Stimulated activated naive B cell treated with anti-CD40 and anti-IgM and Interleukin-4, amounts not matched to agents 10 μg/mL and 1 μg/mL and 100 μg/mL, for 72 hours (primary cell): Measurements from ENCODE around the gene CASKIN1.

Experiments
- ATAC-seq, 2 donors: fragments of 150-1000 bp; cut with Tn5 transposase; replicated peaks; 2 replicates each; pipeline ENCODE4 v1.10.0; 2021; ENCODE audit warnings: moderate library complexity in 1 of 2
- DNase-seq: peaks from one replicate; pipeline ENCODE4 v3.0.0; 2021
- H3K27ac Mint-ChIP-seq: one replicate; pipeline ENCODE4 v1.8.0; 2022; ENCODE audit warnings: mild to moderate bottlenecking, mixed read lengths
- H3K27me3 Mint-ChIP-seq, 2 donors: one replicate each; pipeline ENCODE4 v1.8.0; 2022; ENCODE audit warnings: mixed read lengths in 2 of 2
- H3K36me3 Mint-ChIP-seq, 2 donors: one replicate each; pipeline ENCODE4 v1.8.0; 2022; ENCODE audit warnings: mixed read lengths in 2 of 2, mild to moderate bottlenecking in 1 of 2
- H3K4me1 Mint-ChIP-seq, 2 donors: one replicate each; pipeline ENCODE4 v1.8.0; 2022; ENCODE audit warnings: mixed read lengths in 2 of 2, mild to moderate bottlenecking in 1 of 2
- H3K4me3 Mint-ChIP-seq, 2 donors: one replicate each; pipeline ENCODE4 v1.8.0; 2022; ENCODE audit warnings: mild to moderate bottlenecking in 2 of 2, mixed read lengths in 2 of 2, moderate library complexity in 1 of 2
- H3K9me3 Mint-ChIP-seq, 2 donors: one replicate each; pipeline ENCODE4 v1.8.0; 2022; ENCODE audit warnings: mixed read lengths in 2 of 2, mild to moderate bottlenecking in 1 of 2

The CASKIN1 gene

GRCh38 chr16:2226245-2226793, 29.9 kb upstream of the CASKIN1 start:
- H3K27ac Mint-ChIP-seq, result no peak overlapping the region
- no peaks in the 10 kb centered on the region for H3K9me3 Mint-ChIP-seq
- peaks cover 18% of the 10 kb centered on the region in 2 donors for H3K36me3 Mint-ChIP-seq

GRCh38 chr16:2223942-2224486, 27.6 kb upstream of the CASKIN1 start:
- H3K36me3 Mint-ChIP-seq, result peaks cover 3 to 4% of the 10 kb centered on the region in 2 donors
- peak overlapping the region; percentile 86 to 91 for H3K4me3 Mint-ChIP-seq
- peak overlapping the region; percentile 84 for H3K27ac Mint-ChIP-seq
- H3K9me3 Mint-ChIP-seq, result no peaks in the 10 kb centered on the region
- ATAC-seq, result peak; percentile 25 to 30
- peak; percentile 22 for DNase-seq
- H3K4me1 Mint-ChIP-seq, result peaks cover 10 to 27% of the 10 kb centered on the region in 2 donors
- no peaks in the 10 kb centered on the region for H3K27me3 Mint-ChIP-seq

More at GRCh38 chr16:2226245-2226793, 29.9 kb upstream of the CASKIN1 start:
- H3K27me3 Mint-ChIP-seq, result no peaks in the 10 kb centered on the region
- ATAC-seq (no peak), DNase-seq (no peak)
- H3K4me3 Mint-ChIP-seq, result peak overlapping the region in 1 of 2 donors; percentile 4
- H3K4me1 Mint-ChIP-seq, result peaks cover 10 to 27% of the 10 kb centered on the region in 2 donors

DNA sequence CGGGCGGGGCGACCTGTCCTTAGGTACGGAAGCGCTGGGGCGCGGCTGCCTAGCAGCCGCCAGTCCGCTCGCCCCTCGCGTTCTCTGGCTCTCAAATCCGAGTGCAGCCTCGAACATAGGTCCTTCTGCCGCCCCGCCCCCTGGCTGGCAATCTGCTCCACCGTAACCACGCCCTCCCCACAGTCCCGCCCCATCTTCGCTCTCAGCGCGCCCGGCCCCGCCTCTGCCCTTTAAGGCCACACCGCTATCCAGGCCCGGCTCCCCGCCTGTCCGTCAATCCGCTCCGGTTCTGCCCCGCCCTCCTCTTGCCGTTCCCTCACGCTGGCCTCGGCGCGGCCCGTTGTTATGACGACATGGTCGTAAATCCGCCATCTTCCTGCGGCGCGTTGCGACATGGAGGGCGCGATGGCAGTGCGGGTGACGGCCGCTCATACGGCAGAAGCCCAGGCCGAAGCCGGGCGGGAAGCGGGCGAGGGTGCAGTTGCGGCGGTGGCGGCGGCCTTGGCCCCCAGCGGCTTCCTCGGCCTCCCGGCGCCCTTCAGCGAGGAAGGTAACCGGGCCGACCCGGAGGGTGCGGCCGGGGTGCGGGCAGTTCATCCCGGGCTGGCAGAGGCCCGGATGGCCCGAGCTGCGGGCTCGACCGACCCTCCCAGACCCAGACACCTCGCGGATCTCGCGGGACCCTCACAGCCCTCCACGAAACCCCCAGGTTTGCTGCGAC, 27.0 kb upstream of the CASKIN1 start, which contains the start of gene E4F1:
Gene E4F1 (plus strand): TSS at position 371 of the 721 bp plus-strand sequence. CDS start 23 bp downstream, at position 394.
- H3K27me3 Mint-ChIP-seq, result no peaks in the 10 kb centered on the region
- no peaks in the 10 kb centered on the region for H3K9me3 Mint-ChIP-seq
- H3K36me3 Mint-ChIP-seq, result peaks cover 0 to 3% of the 10 kb centered on the region in 2 donors
- ATAC-seq (peak; percentile 98), DNase-seq (peak; percentile 99)
- peaks cover 10 to 27% of the 10 kb centered on the region in 2 donors for H3K4me1 Mint-ChIP-seq
- peak within 1 kb of the TSS; percentile 86 to 91 for H3K4me3 Mint-ChIP-seq
- peak within 1 kb of the TSS; percentile 89 for H3K27ac Mint-ChIP-seq

GRCh38 chr16:2216330-2216729, 19.9 kb upstream of the CASKIN1 start:
- Mint-ChIP-seq H3K4me1 (peaks cover 14 to 22% of the 10 kb centered on the region in 2 donors), H3K36me3 (peaks cover 14 to 17% of the 10 kb centered on the region in 2 donors), H3K4me3 (peak overlapping the region; percentile 87 to 89), H3K27ac (peak overlapping the region; percentile 69), H3K27me3 (no peaks in the 10 kb centered on the region), H3K9me3 (no peaks in the 10 kb centered on the region)
- DNase-seq (no peak), ATAC-seq (no peak)

GRCh38 chr16:2214719-2214968, 18.2 kb upstream of the CASKIN1 start, which contains the start of gene PGP:
PGP (minus strand) TSS chr16:2214840; CDS start chr16:2214777, 63 bp downstream.
- Mint-ChIP-seq H3K27ac (peak within 1 kb of the TSS; percentile 95), H3K36me3 (peaks cover 18 to 20% of the 10 kb centered on the region in 2 donors), H3K9me3 (no peaks in the 10 kb centered on the region), H3K4me3 (peak within 1 kb of the TSS; percentile 87 to 89), H3K27me3 (no peaks in the 10 kb centered on the region), H3K4me1 (peaks cover 17 to 26% of the 10 kb centered on the region in 2 donors)
- DNase-seq, result no peak
- no peak for ATAC-seq

GRCh38 chr16:2213817-2214718, 17.7 kb upstream of the CASKIN1 start:
- peak overlapping the region; percentile 77 to 80 for H3K4me3 Mint-ChIP-seq
- ATAC-seq (peak; percentile 2 to 3), DNase-seq (no peak)
- H3K36me3 Mint-ChIP-seq, result peaks cover 18 to 23% of the 10 kb centered on the region in 2 donors
- peak overlapping the region; percentile 76 for H3K27ac Mint-ChIP-seq
- peaks cover 17 to 26% of the 10 kb centered on the region in 2 donors for H3K4me1 Mint-ChIP-seq
- H3K9me3 Mint-ChIP-seq, result no peaks in the 10 kb centered on the region
- H3K27me3 Mint-ChIP-seq, result no peaks in the 10 kb centered on the region

DNA sequence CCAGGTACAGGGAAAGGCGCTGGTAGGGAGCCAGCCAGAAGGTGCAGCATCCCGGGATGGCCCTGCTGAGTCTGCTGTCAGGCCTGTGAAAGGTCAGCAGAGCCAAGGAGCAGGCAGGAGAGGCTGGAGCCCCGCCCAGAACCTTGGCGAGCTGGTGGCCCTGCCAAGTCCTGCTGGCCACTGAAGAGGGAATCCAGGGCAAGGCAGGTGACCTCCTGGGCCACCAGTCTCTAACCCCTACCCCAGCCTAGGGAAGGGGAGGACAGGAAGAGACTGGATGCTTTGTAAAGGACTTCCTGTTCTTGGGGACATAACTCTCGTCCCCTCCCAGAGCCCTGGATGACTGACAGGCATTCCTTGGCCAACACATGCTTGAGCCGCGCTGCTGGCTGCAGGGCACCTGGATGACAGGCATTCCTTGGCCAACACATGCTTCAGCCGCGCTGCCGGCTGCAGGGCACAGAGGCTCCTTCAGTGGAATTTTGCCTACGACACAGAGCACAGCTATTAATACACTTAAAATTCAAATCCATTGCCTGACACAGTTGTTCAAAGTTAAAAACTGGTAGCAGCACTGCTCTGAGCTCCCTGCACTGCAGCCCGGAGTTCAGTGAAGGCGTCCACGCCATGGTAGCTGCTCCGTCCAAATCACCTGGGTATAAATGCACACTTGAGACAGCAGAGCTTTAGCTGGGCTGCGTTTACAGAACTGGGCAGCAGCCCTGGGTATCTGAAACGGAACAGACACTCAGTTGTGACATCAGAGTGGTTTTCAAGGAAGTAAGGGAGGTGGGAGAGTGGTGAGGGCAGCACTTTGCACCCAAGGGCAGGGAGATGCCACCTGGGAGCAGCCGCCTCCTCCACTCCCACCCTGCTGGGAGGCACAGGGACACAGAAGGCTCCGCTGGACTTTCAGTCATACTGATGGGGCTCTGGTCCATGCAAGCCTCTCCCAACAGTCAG, 16.2 kb upstream of the CASKIN1 start:
- peaks cover 23 to 36% of the 10 kb centered on the region in 2 donors for H3K4me1 Mint-ChIP-seq
- H3K36me3 Mint-ChIP-seq, result peaks cover 29 to 36% of the 10 kb centered on the region in 2 donors
- peak overlapping the region; percentile 76 for H3K27ac Mint-ChIP-seq
- no peaks in the 10 kb centered on the region for H3K9me3 Mint-ChIP-seq
- peak overlapping the region; percentile 77 to 80 for H3K4me3 Mint-ChIP-seq
- DNase-seq (no peak), ATAC-seq (no peak)
- no peaks in the 10 kb centered on the region for H3K27me3 Mint-ChIP-seq

GRCh38 chr16:2211923-2212347, 15.5 kb upstream of the CASKIN1 start:
- ATAC-seq, result no peak
- DNase-seq, result no peak
- no peaks in the 10 kb centered on the region for H3K27me3 Mint-ChIP-seq
- H3K4me3 Mint-ChIP-seq, result peak overlapping the region; percentile 47 to 64
- H3K9me3 Mint-ChIP-seq, result no peaks in the 10 kb centered on the region
- peak overlapping the region; percentile 31 for H3K27ac Mint-ChIP-seq
- peaks cover 26 to 43% of the 10 kb centered on the region in 2 donors for H3K4me1 Mint-ChIP-seq
- H3K36me3 Mint-ChIP-seq, result peaks cover 36 to 40% of the 10 kb centered on the region in 2 donors

DNA sequence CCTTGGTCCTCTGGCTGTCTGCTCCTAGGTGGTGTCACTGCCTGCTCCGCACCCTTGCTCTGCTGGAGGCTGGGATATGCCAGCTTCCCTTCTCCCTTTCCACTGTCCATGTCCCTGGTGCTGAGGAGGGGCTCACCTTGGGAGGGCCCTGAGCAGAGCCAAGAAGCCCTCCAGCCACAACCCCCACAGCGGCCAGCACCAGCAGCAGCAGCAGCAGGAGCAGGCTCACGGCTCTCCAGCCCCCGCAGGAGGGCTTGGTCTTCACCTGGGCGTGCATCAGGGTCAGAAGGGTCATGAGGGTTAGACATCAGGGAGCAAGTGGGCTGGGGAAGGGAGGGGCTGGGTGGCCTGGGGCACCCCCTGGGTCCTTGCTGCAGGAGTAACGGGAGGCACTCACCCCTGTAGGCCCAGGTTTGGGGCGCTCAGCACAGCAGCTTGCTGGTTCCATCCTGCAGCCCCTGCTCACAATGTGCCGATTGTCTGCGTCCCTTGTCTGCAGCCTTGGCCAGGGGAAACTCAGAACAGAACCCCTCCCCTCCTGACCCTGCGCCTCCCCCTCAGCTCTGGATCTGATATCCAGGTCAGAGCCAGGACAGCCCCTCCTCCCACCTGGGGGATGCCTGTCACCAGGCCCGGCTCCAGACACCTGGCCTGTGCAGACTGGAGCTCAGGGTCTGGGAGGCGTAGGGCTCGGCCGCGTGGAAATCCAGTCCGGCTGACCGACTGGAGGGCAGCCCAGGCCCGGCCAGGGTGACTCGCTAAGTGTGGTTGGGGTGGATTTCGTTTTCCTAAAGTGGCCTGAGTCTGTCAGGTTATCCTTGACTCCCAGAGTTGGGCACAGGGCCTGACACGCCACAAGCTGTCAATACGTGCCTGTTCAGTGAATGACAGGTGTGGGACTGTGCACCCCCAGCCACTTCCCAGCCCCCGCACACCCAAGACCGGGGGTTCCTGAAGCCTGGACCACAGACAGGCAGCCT, 14.3 kb upstream of the CASKIN1 start, which contains the start of gene BRICD5:
Gene BRICD5 (minus strand): TSS at position 478 of the 980 bp plus-strand sequence. CDS start 30 bp downstream, at position 448.
- ATAC-seq (no peak), DNase-seq (no peak)
- Mint-ChIP-seq H3K4me1 (peaks cover 29 to 54% of the 10 kb centered on the region in 2 donors), H3K9me3 (no peaks in the 10 kb centered on the region), H3K4me3 (peak within 1 kb of the TSS in 1 of 2 donors; percentile 1), H3K36me3 (peaks cover 40 to 44% of the 10 kb centered on the region in 2 donors), H3K27ac (no peak within 1 kb of the TSS), H3K27me3 (no peaks in the 10 kb centered on the region)

DNA sequence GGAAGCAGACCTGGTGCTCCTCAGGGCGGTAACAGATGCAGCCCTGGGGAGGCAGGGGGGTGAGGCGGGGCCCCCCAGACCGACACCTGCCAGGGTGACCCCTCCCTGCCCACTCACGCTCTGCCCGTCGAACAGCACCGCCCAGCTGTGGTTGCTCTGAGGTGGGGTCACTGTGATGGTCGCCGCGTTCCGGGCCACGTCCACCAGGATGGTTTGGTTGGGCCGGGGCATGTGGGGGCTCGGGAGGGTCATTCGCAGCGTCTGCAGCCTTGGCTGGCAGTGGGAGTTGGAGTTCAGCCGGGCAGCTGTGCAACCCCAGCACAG, 13.6 kb upstream of the CASKIN1 start:
- Mint-ChIP-seq H3K4me3 (peak overlapping the region in 1 of 2 donors; percentile 1), H3K36me3 (peaks cover 40 to 44% of the 10 kb centered on the region in 2 donors), H3K27me3 (no peaks in the 10 kb centered on the region), H3K9me3 (no peaks in the 10 kb centered on the region), H3K4me1 (peaks cover 29 to 54% of the 10 kb centered on the region in 2 donors), H3K27ac (no peak overlapping the region)
- no peak for DNase-seq
- no peak for ATAC-seq

DNA sequence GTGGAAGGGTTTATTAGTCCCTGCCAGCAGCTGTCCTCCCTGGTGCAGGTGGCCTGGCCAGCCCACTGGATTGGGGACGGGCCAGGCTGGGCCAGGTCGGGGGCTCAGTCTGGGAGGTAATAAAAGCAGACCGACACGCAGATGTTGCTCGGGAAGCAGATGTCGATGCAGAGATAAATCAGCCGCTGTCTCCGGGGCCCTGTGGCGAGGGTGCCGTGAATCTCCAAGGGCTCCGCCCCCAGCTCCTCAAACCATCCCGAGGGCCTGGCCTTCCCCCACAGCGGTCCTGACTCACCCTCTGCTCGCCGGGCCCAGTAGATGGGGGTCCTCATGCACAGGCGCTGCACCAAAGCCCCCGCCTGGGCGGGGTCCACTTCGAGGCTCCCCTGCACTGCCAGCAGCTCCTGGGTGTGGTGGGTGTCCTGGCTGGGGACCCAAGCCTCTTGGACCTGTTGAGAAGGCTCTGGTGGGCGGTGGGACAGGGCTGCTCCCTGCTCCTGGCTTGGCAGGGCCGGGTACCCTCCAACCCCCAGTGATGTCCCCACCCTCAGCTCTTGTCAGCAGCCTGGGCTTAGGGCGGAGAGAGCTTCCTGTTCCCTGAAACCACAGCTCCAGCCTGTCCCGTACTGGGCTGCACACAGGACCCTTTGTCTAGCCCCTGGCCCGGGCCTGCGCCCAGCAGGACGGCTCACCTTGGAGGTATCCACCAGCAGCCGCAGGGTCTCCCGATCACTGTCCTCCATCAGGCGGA, 13.0 kb upstream of the CASKIN1 start:
- H3K27me3 Mint-ChIP-seq, result no peaks in the 10 kb centered on the region
- H3K4me1 Mint-ChIP-seq, result peaks cover 31 to 58% of the 10 kb centered on the region in 2 donors
- peaks cover 40 to 44% of the 10 kb centered on the region in 2 donors for H3K36me3 Mint-ChIP-seq
- H3K4me3 Mint-ChIP-seq, result no peak overlapping the region
- ATAC-seq (no peak), DNase-seq (no peak)
- no peaks in the 10 kb centered on the region for H3K9me3 Mint-ChIP-seq
- H3K27ac Mint-ChIP-seq, result no peak overlapping the region

DNA sequence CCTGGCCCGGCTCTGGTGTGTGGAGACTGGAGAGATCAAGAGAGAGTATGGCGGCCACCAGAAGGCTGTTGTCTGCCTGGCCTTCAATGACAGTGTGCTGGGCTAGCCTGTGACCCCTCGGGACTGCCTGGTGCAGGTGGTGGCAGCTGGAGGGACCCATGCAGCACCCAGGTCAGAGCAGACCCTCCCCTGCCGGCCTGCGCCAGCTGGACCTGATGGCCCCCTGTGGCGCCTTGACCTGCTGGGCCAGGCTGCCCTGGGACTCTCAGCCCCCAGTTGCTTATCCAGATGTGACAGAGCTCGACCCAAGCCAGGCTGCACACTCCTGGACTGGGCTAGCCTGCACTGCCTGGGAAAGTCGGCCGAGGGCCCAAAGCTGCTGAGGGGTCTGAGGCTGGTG, 12.4 kb upstream of the CASKIN1 start:
- Mint-ChIP-seq H3K4me3 (no peak overlapping the region), H3K9me3 (no peaks in the 10 kb centered on the region), H3K27me3 (no peaks in the 10 kb centered on the region), H3K4me1 (peaks cover 33 to 62% of the 10 kb centered on the region in 2 donors), H3K36me3 (peaks cover 40 to 44% of the 10 kb centered on the region in 2 donors), H3K27ac (no peak overlapping the region)
- ATAC-seq (no peak), DNase-seq (no peak)
